Esophagus squamous epithelium (tissue), 4 donors: ENCODE measurements around the gene SIM1.

Experiments used
- POLR2A ChIP-seq, 4 donors: fragments of 450-650 bp; IDR thresholded peaks; one replicate each; pipeline ENCODE4 v1.6.1; 2017; ENCODE audit warnings: antibody characterized with exemption in 4 of 4, mild to moderate bottlenecking in 4 of 4, moderate library complexity in 3 of 4
- TF ChIP-seq, protein P1 (sequence below), 6 experiments: fragments of 450-650 bp in 4 of 6; fragments of 200-600 bp in 2 of 6; sonication (generic) in 2 of 6; IDR thresholded peaks; one replicate each; pipeline ENCODE4 v1.5.1; 2016 to 2019; ENCODE audit warnings: antibody characterized with exemption in 6 of 6, mild to moderate bottlenecking in 4 of 6, moderate library complexity in 4 of 6

DNA sequence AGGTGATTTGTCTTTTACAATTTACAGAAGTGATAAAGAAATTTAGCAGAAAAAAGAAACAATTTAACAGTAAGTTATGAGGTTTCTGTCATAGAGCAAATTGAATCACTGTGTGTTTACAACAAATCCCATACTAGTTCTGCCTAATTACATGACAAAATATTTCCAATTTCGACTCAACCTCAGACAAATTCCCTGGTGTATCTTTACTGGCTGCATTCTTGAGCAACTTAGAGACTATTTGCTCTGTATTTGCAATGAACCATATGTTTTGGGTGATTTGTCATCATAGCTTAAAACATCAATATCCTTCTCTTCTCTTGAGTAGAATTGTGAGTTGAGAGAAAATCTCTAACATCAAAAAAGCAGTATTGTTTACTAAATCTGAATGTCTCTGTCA, 128.7 kb downstream of the SIM1 start:
- TF ChIP-seq, protein P1, sequence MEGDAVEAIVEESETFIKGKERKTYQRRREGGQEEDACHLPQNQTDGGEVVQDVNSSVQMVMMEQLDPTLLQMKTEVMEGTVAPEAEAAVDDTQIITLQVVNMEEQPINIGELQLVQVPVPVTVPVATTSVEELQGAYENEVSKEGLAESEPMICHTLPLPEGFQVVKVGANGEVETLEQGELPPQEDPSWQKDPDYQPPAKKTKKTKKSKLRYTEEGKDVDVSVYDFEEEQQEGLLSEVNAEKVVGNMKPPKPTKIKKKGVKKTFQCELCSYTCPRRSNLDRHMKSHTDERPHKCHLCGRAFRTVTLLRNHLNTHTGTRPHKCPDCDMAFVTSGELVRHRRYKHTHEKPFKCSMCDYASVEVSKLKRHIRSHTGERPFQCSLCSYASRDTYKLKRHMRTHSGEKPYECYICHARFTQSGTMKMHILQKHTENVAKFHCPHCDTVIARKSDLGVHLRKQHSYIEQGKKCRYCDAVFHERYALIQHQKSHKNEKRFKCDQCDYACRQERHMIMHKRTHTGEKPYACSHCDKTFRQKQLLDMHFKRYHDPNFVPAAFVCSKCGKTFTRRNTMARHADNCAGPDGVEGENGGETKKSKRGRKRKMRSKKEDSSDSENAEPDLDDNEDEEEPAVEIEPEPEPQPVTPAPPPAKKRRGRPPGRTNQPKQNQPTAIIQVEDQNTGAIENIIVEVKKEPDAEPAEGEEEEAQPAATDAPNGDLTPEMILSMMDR (IDR thresholded peaks at IDR 0.05): no peak
- no peak for TF ChIP-seq POLR2A (IDR thresholded peaks at IDR 0.05)
